Measurements from ENCODE around the gene TUBB1.
A peak's percentile ranks its signal among the peaks of the same experiment; 100 is the strongest.

TUBB1 gene

DNA sequence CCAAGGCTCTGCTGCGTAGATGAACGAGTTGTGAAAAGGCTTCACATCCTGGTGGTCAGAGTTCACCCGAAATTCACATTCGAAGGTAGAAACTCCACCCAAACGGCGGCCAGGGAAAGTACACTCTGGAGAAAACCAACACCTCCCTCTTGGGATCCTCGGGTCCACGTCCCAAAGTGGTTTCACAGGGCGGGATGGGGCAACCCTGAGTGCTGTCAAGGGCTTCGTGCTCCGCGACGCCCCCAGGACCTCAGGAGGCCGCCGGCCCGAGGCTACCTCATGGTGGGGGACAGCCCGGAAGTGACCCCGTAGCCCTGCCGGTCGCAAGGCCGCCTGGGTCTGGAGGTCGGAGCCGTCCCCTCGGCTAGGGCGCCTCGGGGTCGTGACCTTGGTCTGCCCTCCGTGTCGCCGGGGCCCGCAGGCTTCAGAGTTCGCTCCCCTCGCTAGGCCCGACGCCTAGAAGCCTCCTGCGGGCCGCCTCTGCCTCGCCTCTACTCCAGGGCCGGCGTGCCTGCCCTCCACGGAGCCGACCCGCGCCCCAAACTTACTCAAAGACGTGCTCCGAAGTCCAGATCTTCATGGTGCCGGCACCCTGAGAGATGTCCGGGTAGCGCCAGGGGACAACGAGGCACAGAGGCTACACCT, 23.0 kb downstream of the TUBB1 start, which contains the start of gene PRELID3B:
PRELID3B (minus strand) TSS at position 636 of the 645 bp plus-strand sequence; CDS start at position 580, 56 bp downstream.
- no peak for DNase-seq (ENCODE audit: low read depth in 3 of 3)

DNA sequence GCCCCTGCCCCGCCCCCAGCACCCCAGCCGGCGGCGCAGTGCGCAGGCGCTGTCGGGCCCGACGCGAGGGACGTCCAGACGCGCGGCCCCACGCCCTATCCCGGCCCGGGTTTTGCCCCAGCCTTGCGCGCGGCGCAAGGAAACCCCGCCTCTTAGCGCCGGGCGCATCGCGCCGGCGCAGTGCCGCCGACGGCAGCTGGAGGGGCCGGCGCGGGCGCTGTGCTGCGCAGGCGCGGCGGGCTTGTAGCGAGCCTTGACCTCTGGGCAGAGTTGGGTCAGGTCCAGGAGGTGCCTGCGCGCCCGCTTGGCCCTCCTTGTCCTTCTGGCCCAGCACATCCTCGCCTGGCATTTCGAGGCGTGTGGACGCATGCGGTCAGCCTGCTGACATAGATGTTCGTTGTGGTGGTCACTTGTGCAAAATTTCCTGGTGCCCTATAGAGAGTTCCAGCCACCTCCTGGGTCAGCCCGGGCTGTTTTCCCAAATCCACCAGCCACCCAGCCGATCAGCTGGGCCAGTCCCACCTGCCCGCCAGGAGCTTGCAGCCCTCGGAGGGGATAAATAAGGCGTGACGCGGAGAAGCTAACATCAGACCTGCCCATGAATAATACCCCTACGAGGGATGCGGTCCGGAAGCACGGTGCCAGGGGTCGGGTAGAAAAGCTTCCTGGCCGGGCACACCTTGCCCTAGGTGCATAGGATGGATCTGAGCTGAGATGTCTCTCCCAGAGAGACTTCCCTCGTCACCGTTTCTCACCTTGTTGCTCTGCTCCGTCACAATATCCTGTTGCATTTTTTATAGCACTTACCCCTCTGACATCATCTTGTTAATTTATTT, 23.8 kb downstream of the TUBB1 start:
- peak; percentile 91 to 92 (median 91) for DNase-seq (ENCODE audit: low read depth in 3 of 3)

DNA sequence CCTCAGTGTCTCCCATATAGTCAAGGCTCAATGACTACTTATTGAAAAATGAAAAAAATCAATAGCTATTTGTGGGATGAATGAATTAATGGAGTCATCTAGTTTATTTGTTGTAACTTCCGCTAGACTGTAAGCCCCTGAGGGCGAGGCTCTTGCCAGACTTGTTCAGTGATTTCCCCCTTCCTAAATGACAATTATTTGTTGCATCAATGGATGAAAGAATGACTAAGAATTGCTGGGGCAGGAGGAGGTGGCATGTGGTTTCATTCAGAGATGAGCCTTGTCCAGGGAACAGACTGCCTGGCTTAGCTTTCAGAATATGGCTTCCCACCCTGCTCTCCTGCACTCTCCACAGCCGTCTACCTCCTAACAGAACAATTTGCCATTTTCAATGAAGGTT, 24.5 kb downstream of the TUBB1 start:
- DNase-seq (ENCODE audit: low read depth in 3 of 3), result no peak

DNA sequence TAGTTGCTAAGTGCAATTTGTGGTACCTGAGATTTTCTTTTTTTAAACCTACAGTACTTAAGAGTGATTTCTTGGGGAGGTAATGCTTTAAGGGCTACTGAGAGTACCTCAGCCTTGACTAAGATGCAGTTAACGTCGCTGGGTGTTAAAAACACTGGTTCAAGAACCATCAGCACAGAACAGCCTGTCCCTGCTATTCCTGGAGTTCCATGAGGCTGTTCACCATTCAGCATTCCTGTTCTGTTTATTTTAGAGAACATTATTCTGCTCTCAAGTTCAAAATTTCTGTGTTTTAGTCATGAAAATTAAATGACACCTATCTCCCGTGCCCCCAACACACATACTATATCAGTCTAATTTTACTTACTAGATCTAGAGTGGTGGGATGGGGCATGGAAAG, 25.1 kb downstream of the TUBB1 start:
- DNase-seq (ENCODE audit: low read depth in 3 of 3), result no peak

DNA sequence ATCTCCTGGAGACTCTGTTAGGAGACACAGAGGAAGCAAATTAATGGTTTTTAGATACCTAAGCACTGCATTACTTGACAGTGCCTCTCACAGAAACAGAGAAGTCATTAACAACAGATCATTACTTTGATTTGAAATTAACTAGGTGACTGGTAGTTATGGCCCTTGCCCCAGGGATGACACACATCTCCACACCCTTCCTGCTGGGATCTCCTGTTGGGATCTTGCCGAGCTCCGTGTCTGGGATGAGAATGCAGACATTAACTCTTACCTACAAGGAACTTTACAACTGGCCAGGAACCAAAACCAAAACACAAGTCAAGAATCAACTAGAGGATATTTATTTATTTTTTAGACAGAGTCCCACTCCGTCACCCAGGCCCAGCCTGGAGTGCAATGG, 25.6 kb downstream of the TUBB1 start:
- DNase-seq (ENCODE audit: low read depth in 3 of 3), result no peak

DNA sequence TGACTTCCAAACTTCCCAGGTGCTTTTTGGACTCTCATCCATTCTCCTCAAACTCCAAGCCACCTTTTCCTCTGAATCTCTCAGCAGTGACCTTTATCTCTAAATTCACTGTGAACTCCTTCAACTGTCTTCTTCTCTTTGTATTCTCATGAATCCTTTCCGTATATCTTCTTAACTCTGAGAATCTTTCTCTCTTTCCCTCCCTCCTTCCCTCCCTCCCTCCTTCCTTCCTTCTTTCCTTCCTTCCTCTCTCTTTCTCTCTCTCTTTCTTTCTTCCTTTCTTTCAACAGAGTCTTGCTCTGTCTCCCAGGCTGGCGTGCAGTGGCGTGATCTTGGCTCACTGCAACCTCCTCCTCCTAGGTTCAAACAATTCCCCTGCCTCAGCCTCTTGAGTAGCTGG, 27.6 kb downstream of the TUBB1 start:
- DNase-seq (ENCODE audit: low read depth in 3 of 3), result no peak

DNA sequence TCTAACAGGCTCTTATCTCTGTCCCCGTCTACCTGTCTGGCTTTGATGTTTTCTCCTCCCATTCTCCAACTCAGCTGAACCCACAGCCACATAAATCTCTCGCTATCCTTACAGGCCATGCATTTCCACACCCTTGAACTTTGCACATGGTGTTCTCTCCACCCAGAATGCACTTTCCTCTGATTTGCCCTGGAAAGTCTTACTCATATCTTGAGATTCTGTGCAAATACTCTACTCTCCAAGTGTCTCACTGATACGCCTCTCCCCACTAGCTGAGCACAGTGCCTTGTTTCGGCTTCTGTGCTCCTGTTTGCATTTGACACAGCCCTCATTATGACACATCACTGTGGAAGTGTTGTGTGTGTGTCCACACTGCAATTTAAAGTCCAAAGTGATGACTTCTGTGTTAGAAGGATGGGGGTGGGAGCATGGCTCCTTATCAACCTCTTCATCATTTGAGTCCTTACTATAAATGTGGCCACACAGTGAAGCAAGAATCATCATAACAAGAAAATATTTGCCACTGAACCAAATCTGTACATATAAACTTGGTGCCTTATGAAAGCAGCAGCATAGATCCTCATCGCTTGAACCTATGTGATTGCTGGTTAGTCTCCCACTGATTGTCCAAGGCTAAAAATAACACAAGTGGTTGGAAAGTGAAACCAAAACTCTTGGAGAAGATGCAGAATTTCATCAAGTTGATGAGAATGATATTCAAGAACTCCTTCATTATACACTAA, 28.9 kb downstream of the TUBB1 start:
- DNase-seq (ENCODE audit: low read depth in 3 of 3), result no peak

DNA sequence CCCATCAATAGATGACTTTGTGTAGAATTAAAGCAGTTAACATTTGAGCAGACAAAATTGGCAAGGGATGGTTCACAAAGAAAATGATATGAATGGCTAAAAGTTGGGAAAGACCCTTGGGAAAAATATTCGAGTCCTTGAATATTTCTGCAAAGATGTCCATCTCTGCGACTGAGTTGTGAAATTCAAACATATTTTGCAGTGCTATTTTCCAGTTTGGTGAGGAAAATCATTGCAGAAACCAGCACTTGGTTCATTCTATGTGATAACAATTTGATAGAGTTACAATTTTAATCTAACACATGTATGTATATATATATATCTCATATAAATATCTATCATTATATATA, 29.4 kb downstream of the TUBB1 start:
- DNase-seq (ENCODE audit: low read depth in 3 of 3), result no peak

DNA sequence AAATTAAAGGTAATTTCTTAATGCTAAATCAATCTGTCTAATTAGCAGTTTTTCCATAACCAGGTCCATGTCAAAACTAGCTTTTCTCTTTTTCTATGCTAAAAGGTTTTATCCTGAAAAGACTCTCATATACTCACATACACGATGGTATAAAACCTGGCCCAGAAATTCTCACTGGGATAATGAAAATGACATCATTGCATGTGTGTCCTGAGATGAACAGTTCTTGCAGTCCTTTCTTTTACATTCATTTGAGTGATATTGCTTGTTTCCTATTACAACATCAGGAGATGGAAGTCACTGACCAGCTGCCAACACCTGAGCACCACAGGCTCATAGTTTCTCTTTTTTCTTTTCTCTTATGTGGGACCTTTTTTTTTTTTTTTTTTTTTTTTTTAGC, 31.2 kb downstream of the TUBB1 start:
- no peak for DNase-seq (ENCODE audit: low read depth in 3 of 3)

DNA sequence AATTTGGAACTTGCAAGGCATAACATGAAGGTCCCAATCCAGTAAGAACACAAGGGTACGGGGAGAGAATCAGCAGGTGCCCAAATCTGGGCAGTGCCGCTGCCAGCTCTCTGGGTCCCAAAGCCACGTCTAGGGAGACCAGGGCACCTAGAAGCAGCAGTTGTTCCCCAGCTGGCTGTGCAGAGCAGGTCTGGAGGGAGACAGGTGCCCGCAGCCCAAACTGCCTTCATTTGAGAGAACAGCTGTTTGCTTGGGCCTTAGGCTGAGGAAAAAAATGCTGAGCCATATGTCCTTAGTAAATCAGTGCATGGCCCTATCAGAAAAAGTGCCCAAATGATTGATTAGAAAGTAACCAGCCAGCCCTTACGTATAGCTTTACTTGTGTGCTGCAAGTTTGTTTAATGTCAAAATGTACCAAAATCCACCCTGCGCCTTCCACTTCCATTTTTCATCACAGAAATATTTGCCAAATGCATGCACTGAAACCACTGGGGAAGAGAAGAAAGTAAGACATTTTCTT, 32.5 kb downstream of the TUBB1 start:
- DNase-seq (ENCODE audit: low read depth in 3 of 3), result no peak

DNA sequence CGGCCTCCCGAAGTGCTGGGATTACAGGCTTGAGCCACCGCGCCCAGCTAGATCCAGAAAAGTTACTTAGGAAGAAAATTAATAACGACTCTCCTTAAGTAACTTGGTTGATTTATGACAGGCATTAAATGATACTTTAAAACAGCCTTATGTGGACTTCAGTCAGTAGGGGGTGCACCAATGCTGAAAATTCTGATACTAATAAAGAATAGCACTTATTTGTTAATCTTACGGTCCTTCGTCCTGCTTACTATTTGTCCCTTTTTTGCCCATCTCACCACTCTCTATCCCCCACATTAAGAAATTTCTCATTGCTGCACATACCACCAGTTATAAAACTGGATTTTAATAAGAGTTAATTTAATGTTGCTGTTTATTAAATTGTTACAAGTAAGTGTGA, 36.1 kb downstream of the TUBB1 start:
- DNase-seq (ENCODE audit: low read depth in 3 of 3), result no peak

DNA sequence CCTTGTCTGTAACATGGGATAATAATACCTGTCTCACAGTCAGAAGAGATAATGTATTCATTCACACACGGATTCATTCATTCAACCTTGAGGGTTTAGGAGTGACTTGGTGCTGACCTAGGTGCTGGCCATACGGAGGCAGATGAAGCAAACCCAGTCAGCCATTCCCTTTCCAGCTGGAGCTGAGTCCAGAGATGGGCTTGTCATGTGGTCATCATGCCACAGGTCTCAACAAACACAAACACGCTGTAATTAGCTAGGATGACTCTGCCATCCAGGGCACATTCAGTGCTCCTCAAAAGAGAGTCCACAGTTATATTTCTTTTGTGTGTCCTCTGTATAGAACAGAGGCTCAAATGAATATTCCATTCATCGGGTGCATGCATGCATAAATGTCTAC, 42.9 kb downstream of the TUBB1 start:
- no peak for DNase-seq (ENCODE audit: low read depth in 3 of 3)

DNA sequence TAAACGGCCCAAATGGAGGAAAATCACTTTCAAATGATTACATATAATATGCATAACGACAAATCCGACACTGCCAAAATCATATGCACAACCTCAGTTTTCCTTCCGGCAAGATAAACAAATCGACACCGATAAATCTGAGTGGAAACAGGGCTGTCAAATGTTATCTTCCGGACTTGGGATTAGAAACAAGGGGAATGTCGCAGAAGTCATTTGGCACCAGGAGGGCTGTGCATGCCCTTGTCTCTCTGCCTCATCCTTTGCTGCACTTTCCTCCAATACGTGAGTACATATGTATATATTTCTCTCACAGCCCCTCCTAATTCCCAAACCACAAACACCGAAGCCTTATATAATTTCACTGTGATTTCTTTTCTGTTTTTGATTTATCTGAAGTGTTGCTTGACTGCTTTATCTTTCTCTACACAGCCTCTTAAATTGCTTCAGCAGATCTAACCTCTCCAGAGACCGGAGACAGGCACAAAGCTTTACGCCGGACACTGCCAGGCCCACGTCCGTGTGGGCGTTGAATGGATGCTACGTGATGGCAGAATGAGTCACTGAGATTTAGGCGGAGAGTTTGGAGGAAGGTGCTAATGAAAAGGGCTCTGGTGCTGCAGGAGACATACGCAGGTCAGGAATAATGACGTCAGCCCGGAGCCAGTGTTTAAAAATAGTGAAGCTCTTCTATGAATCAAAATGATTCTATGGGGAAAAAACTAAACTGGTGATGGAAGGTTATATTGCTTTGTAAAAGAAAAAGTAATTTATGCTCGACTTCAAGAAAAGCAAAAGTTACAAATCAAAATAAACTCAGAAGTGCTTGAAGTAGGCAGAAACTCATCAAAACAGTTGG, 44.4 kb downstream of the TUBB1 start:
- no peak for DNase-seq (ENCODE audit: low read depth in 3 of 3)

DNA sequence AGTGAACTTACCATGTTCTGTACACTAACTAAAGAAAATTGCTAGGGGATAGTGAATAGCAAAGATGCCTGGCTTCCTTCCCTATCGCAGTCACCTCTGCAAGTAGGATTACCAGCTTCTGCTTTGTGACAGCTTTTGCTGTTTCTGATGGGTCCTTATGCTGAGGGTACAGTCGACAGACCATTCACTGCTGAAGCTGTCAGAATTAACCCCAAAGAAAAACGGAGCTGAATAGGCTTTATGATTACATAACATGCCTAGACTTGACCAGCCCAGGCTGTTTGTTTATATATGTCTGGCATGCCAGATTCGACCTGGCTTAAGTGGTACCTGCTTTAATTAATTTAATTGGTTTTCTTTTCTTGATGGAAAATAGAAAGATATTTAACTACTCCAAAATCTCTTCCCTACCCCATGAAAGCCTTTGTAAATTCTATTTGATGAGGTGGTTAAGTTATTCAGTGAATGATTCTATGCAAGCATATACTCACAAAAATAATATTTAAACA, 45.0 kb downstream of the TUBB1 start:
- DNase-seq (ENCODE audit: low read depth in 3 of 3), result no peak

DNA sequence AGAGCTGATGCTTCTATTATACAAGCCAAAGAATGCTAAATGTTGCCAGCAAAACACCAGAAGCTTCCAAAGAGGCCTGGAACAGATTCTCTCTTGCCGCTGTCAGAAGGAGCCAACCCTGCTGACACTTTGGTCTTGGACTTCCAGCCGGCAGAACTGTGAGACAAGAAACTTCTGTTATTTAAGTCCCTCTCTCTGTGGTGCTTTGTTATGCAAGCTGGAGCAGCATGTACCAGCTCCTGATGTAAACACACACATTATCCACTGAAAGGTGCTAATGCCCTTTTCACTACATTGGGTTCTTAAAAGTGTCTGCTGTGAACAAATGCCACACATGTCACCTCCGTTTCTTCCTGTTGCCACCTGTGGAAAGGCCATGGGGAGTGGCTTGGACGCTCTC, 49.3 kb downstream of the TUBB1 start:
- DNase-seq (ENCODE audit: low read depth in 3 of 3), result no peak

DNA sequence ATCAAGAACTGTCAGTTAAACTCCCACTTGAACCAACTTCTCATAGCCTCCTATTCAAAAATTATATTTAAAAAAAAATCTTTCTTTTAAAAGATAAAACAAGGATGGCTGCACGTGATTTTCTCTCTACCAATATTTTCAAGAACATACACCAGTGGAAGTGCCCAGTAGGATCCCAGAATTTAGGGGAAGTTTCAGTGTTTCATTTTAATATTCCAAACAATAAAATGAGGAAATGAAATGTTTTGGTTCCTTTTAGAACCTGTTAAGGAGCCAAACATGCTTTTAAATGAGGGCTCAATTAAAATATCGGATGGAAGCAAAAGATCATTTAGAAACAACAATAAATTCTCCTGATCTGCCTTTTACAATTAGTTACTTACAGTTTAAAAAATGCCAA, 49.8 kb downstream of the TUBB1 start:
- no peak for DNase-seq (ENCODE audit: low read depth in 3 of 3)

DNA sequence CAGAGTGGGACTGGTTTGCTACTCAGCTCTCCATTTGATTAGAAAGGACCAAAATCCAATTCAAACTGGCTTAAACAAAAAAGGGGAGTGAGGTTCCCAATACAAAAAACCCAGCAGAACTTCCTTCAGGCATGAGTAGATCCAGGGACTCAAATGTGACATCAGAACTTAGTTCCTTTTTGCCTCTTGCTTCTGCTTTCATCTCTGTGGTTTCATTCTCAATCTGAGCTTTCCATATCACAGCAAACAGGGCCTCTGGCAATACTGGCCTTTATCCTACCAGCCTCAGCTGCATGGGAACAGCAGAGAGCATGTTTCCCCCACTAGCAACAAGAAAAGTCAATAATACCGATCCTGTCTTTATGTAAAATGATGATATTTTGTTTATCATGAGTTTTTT, 52.0 kb downstream of the TUBB1 start:
- DNase-seq (ENCODE audit: low read depth in 3 of 3), result no peak

DNA sequence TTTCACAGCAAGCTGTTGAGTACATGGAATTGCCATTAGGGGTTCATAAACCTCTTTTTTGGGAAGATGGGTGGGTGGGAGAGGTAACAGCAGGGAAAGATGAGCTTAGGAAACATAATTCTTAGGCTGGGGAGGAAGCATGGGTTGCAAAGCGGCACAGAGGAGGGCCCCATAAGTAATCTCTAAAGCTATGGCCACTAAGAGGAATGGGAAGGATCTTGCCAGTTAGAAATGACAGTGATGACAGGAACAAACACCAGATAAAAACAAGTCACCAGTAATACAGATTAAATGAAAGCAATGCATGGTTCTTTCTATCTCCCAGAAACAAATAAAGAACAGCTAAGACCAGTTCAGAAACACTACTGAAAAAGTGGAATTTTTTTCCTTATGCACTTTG, 54.4 kb downstream of the TUBB1 start:
- DNase-seq (ENCODE audit: low read depth in 3 of 3), result no peak

DNA sequence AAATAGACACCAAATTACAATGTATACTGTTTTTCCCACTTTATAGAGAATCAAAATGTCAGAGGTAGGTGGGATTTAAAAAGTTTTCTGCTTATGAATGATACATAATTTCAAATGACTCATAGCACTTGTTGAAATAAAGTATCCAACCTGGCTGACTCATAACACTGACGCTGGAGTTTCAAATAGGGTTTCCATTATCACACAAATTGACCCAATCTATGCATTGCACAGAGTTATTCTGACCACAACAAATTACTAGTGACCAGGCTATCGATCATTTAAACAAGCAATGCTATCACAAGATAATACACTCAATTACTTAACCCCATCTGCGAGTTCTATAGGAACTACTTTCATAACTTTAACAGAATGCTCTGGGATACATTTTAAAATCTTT, 55.2 kb downstream of the TUBB1 start:
- no peak for DNase-seq (ENCODE audit: low read depth in 3 of 3)

DNA sequence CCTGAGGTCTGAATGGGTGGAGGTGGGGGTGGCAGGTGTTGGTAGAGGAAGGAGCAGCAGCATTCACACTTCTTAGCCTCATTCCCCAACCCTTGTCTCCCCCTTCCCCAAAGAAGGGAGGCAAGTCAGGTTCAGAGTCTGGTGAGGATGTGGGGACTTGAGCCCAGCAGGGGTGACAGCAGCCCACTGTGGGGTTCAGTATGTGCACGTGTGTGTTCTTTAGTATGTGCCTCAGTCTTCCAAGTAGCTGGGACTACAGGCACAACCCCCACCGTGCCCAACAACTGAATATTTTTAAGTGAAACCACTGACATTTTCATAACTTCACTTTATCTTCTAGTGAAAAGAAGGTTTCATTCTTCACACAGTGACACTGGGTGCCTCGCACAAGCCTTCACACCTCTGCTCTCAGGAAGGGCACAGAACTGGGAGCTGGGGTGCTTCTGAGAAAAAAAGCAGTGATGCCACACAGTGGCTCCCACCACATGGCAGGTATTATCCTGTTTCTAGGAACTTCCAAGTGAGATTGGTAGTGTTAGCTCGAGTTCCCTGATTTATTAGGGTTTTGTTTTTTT, 56.8 kb downstream of the TUBB1 start:
- DNase-seq (ENCODE audit: low read depth in 3 of 3), result no peak
